H1 (cell line): ENCODE data around the gene ACTN4. TPM values are rescaled to one million over a fixed set of nuclear protein-coding genes. Genes with fewer than 3 reads are reported as not detected.

Experiments
- KDM1A ChIP-seq: fragments of 200-600, 300-600 bp; sonication (generic); IDR thresholded peaks from 2 replicates; pipeline ENCODE4 v1.7.1; 2016; ENCODE audit warnings: mild to moderate bottlenecking, low read length, borderline replicate concordance
- NRF1 ChIP-seq: IDR thresholded peaks from 2 replicates; pipeline ENCODE4 v1.6.1; 2011; ENCODE audit warnings: mild to moderate bottlenecking, low read depth, low read length, improper control_type of control experiment
- SP2 ChIP-seq: IDR thresholded peaks from 2 replicates; pipeline ENCODE4 v1.6.1; 2012; ENCODE audit warnings: mild to moderate bottlenecking, low read length, inconsistent platforms
- polyA plus RNA-seq, 7 experiments: library from polyadenylated mRNA; depleted of rRNA in 3 of 7; stranded (reverse) in 5 of 7; unstranded in 2 of 7; fragments of >200 nt in 5 of 7; fragments of 200-250 nt in 2 of 7; gene quantifications; 1 replicate in 5 of 7; 2 replicates in 1 of 7; 4 replicates in 1 of 7; pipeline versions ENCODE4 v1.2.1 to v1.2.3, GENCODE V29; 2011 to 2013; ENCODE audit warnings: missing spikeins in 2 of 7, mixed read lengths in 2 of 7
- total RNA-seq: library from RNA; stranded (reverse); fragmentation: NEBNext Ultra II Directional; extraction: Animal tissue kit (Norgen Biotek cat#: 25700); gene quantifications from 2 replicates; pipeline ENCODE4 v1.2.1, GENCODE V29; 2021
- TF ChIP-seq, protein P1 (sequence below): fragments of 300-600 bp; sonication (generic); IDR thresholded peaks from 2 replicates; pipeline ENCODE4 v1.7.1; 2012; ENCODE audit warnings: low read length, moderate library complexity, mild to moderate bottlenecking, inconsistent platforms; ENCODE audit not compliant: insufficient replicate concordance
- TF ChIP-seq, protein P2 (sequence below), 3 experiments: IDR thresholded peaks; 1 replicate in 2 of 3; 2 replicates in 1 of 3; pipeline versions ENCODE4 v1.5.1 to v1.6.1; 2011; ENCODE audit warnings: low read length in 3 of 3, mild to moderate bottlenecking in 3 of 3, inconsistent platforms in 2 of 3, low read depth in 1 of 3, moderate library complexity in 1 of 3; ENCODE audit not compliant: insufficient read depth in 1 of 3; ENCODE audit errors: control extremely low read depth in 1 of 3

ACTN4 gene
- total and polyA plus RNA-seq, 2 of the 8 experiments (the other 6 are each of a cell fraction or from before 2014, with no cell fraction given) = 211 to 520 TPM

DNA sequence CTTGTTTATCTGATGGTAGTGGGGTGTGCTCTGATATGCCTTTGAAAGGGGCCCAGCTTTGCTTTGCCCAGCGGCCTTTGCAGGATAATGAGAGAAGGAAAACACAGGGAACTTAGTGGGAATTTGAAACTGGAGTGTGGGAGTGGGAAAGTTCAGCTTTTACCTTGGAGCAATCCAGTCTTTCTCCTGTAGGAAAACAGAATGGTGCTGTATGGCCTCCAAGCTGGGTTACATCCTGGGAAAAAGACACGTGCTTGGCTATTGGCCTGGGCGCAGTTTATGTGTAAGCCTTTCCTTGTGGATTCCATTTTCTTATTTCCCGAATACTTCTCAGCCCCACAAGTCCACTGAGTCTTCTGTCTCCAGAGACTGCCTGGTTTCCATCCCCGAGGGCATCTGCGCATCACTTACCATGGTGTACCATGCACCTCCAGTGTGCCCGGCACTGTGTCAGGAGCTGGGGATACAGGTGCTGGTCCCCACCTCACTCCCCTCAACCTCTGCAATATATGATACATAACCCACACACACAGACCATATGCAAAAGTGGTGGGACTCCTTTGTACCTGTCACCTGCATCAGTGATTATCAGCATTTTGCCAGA, 31.5 kb downstream of the ACTN4 start (continued):
- TF ChIP-seq, protein P1, sequence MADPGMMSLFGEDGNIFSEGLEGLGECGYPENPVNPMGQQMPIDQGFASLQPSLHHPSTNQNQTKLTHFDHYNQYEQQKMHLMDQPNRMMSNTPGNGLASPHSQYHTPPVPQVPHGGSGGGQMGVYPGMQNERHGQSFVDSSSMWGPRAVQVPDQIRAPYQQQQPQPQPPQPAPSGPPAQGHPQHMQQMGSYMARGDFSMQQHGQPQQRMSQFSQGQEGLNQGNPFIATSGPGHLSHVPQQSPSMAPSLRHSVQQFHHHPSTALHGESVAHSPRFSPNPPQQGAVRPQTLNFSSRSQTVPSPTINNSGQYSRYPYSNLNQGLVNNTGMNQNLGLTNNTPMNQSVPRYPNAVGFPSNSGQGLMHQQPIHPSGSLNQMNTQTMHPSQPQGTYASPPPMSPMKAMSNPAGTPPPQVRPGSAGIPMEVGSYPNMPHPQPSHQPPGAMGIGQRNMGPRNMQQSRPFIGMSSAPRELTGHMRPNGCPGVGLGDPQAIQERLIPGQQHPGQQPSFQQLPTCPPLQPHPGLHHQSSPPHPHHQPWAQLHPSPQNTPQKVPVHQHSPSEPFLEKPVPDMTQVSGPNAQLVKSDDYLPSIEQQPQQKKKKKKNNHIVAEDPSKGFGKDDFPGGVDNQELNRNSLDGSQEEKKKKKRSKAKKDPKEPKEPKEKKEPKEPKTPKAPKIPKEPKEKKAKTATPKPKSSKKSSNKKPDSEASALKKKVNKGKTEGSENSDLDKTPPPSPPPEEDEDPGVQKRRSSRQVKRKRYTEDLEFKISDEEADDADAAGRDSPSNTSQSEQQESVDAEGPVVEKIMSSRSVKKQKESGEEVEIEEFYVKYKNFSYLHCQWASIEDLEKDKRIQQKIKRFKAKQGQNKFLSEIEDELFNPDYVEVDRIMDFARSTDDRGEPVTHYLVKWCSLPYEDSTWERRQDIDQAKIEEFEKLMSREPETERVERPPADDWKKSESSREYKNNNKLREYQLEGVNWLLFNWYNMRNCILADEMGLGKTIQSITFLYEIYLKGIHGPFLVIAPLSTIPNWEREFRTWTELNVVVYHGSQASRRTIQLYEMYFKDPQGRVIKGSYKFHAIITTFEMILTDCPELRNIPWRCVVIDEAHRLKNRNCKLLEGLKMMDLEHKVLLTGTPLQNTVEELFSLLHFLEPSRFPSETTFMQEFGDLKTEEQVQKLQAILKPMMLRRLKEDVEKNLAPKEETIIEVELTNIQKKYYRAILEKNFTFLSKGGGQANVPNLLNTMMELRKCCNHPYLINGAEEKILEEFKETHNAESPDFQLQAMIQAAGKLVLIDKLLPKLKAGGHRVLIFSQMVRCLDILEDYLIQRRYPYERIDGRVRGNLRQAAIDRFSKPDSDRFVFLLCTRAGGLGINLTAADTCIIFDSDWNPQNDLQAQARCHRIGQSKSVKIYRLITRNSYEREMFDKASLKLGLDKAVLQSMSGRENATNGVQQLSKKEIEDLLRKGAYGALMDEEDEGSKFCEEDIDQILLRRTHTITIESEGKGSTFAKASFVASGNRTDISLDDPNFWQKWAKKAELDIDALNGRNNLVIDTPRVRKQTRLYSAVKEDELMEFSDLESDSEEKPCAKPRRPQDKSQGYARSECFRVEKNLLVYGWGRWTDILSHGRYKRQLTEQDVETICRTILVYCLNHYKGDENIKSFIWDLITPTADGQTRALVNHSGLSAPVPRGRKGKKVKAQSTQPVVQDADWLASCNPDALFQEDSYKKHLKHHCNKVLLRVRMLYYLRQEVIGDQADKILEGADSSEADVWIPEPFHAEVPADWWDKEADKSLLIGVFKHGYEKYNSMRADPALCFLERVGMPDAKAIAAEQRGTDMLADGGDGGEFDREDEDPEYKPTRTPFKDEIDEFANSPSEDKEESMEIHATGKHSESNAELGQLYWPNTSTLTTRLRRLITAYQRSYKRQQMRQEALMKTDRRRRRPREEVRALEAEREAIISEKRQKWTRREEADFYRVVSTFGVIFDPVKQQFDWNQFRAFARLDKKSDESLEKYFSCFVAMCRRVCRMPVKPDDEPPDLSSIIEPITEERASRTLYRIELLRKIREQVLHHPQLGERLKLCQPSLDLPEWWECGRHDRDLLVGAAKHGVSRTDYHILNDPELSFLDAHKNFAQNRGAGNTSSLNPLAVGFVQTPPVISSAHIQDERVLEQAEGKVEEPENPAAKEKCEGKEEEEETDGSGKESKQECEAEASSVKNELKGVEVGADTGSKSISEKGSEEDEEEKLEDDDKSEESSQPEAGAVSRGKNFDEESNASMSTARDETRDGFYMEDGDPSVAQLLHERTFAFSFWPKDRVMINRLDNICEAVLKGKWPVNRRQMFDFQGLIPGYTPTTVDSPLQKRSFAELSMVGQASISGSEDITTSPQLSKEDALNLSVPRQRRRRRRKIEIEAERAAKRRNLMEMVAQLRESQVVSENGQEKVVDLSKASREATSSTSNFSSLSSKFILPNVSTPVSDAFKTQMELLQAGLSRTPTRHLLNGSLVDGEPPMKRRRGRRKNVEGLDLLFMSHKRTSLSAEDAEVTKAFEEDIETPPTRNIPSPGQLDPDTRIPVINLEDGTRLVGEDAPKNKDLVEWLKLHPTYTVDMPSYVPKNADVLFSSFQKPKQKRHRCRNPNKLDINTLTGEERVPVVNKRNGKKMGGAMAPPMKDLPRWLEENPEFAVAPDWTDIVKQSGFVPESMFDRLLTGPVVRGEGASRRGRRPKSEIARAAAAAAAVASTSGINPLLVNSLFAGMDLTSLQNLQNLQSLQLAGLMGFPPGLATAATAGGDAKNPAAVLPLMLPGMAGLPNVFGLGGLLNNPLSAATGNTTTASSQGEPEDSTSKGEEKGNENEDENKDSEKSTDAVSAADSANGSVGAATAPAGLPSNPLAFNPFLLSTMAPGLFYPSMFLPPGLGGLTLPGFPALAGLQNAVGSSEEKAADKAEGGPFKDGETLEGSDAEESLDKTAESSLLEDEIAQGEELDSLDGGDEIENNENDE = no peak
- TF ChIP-seq SP2 (no peak), KDM1A (no peak), NRF1 (no peak)
- TF ChIP-seq, protein P2, sequence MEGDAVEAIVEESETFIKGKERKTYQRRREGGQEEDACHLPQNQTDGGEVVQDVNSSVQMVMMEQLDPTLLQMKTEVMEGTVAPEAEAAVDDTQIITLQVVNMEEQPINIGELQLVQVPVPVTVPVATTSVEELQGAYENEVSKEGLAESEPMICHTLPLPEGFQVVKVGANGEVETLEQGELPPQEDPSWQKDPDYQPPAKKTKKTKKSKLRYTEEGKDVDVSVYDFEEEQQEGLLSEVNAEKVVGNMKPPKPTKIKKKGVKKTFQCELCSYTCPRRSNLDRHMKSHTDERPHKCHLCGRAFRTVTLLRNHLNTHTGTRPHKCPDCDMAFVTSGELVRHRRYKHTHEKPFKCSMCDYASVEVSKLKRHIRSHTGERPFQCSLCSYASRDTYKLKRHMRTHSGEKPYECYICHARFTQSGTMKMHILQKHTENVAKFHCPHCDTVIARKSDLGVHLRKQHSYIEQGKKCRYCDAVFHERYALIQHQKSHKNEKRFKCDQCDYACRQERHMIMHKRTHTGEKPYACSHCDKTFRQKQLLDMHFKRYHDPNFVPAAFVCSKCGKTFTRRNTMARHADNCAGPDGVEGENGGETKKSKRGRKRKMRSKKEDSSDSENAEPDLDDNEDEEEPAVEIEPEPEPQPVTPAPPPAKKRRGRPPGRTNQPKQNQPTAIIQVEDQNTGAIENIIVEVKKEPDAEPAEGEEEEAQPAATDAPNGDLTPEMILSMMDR (IDR thresholded peaks at IDR 0.05; ENCODE audit: control extremely low read depth in 1 of 3, insufficient read depth in 1 of 3, low read depth in 1 of 3, low read length in 3 of 3) = no peak
